ENCODE results near the gene LSR.

LSR gene

DNA sequence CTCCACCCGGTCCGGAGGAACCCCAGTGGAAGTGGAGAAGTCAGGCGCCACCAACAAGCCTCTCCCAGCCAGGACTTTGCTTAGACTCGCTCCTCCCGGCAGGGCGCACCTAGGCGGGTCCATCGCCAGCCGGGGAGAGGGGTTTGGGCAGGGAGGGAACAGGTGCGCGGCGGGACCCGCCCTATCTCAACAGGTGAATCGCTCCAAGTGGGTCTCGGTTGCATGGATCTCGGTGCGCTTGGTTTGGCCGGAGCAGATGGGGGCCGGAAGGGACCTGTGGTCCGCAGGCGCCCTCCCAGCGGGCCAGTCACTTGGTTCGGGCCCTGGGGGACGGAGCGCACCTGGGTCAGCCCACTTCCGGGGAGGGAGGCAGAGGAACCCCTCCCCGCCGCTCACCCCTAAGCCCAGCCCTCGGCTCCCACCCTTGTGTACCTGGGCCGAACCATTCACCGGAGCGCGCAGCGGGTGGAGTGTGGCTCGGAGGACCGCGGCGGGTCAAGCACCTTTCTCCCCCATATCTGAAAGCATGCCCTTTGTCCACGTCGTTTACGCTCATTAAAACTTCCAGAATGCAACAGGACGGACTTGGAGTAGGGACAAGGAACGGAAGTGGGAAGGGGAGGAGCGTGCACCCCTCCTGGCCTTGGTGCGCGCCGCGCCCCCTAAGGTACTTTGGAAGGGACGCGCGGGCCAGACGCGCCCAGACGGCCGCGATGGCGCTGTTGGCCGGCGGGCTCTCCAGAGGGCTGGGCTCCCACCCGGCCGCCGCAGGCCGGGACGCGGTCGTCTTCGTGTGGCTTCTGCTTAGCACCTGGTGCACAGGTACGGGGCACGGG is at the start of gene LSR:
LSR (plus strand) TSS at position 693 of the 836 bp plus-strand sequence; CDS start at position 714, 21 bp downstream.
- no peak for DNase-seq

DNA sequence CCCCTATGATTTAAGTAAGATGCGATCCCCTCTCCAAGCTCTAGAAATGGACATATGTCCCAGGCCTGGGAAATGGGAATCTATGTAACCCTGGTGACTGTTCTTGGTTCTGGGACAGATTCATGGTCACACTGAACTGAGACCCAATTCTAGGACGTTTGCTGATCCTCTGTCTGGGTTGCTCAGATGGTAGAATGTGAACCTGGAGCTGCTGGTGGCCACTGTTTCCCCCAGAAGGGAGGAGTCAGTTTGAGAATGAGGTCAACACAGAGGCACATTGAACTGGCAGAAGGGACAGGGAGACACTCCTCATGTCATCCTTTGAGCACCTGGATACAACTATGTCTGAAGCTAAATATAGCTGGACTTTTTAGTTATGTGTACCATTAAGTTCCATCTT is 49.3 kb upstream of the LSR start:
- DNase-seq, result no peak

DNA sequence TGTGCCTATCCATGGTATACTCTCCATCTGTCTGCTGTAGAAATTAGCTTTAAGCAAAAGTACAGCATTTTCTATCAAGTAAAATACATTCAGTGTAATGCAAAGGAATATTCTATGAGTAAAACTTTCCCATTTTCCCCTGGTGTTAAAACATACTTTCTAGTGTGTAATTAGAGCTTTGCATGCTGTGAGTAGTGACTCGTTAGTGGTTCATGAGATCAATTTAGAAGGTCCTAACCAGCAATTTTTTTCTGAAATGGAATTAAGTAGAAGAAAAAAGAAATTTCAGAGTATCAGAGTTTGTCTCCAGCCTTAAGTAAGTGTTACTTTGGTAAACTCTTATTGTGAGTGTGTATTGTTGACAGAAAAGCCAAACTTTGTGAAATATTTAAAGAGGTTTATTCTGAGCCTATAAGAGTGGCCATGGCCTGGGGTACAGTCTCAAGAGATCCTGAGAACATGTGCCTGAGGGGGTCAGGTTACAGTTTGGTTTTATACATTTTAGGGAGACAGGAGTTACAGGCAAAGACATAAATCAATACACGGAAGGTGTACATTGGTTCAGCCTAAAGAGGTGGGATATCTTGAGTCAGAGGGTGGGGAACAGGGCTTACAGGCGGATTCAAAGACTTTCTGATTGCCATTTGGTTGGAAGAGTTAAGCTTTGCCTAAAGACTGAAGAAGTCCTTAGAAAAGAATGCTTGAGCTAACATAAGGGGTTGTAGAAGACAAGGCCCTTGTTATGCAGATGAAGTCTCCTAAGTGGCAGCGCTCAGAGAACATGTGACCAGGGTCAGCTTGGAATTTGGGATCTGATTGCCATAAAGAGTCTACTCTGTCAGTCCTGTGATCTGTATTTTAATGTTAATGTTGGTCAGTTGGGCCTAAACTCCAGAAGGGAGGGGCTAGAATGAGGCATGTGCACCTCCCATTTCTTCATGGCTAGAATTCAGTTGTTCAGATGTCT is 45.8 kb upstream of the LSR start:
- DNase-seq, result no peak

DNA sequence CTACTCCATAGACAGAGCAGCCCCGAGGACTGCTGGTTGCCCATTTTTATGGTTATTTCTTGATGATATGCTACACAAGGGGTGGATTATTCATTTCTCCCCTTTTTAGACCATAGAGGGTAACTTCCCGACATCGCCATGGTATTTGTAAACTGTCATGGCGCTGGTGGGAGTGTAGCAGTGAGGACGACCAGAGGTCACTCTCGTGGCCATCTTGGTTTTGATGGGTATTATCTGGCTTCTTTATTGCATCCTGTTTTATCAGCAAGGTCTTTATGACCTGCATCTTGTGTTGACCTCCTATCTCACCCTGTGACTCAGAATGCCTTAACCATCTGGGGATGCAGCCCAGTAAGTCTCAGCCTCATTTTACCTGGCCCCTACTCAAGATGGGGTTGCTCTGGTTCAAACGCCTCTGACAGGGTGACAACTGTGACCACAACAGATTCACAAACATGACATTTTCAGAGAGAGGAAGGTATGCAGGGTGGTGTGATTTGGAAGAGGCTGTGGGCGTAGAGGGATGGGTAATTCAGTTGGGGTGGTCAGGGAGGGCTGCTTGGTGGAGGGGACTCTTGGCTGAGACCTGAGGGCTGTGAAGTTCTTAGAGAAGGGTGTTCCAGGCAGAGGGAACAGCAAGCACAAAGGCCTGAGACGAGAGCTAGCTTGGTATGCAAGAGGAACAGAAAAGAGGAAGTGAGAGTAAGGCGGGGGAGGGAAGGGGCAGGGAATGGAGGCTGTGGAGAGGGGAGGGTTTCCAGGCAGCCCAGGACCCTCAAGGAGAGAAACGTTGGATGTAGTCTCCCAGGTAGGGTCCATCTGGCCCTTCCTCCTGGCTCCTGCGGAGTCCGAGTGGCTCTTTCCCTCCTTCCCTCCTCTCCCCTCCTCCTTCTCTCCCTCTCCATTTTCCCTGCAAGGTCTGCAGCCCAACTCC is 43.7 kb upstream of the LSR start:
- DNase-seq, result peak in 1 of 51 donors; percentile 2

GRCh38 chr19:35205733-35206323 is 43.0 kb upstream of the LSR start:
- no peak for DNase-seq

- no peak for DNase-seq
Measured at GRCh38 chr19:35206379-35206778, 42.4 kb upstream of the LSR start.

- no peak for DNase-seq
Measured at GRCh38 chr19:35206855-35207254, 41.9 kb upstream of the LSR start.

GRCh38 chr19:35207391-35207871 is 41.4 kb upstream of the LSR start:
- DNase-seq, result no peak

DNA sequence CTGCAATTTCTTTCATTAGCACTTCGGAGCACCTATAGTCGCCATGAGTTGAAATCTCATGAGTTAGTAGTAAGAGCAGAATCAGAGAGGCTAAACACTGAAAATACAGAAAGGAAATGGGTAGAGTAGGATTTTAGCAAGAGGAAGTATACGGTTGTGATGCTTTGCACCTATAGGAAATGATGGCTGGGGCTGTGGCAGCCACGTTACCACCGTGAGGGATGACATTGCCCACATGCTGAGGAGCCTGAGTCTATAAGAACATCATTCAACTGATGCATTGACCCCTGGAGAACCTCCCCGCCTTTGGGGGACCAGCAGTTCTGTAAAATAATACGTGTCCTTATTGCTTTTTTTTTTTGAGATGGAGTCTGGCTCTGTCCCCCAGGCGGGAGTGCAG is 40.7 kb upstream of the LSR start:
- DNase-seq, result no peak

DNA sequence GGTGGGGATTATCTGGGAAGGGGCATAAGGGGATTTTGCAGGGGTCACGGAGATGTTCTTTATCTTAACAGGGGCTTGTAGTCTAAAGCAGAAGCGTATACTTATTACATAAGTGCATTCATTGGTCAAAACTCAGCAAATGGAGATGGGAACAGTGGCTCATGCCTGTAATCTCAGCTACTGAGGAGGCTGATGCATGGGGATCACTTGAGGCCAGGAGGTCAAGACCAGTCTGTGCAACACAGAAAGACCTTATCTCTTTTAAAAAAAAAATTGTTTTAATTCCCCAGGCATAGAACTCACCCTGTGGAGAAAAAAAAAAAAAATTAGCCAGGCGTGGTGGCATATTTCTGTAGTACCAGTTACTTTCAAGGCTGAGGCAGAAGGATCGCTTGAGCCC is 39.2 kb upstream of the LSR start:
- DNase-seq, result no peak

DNA sequence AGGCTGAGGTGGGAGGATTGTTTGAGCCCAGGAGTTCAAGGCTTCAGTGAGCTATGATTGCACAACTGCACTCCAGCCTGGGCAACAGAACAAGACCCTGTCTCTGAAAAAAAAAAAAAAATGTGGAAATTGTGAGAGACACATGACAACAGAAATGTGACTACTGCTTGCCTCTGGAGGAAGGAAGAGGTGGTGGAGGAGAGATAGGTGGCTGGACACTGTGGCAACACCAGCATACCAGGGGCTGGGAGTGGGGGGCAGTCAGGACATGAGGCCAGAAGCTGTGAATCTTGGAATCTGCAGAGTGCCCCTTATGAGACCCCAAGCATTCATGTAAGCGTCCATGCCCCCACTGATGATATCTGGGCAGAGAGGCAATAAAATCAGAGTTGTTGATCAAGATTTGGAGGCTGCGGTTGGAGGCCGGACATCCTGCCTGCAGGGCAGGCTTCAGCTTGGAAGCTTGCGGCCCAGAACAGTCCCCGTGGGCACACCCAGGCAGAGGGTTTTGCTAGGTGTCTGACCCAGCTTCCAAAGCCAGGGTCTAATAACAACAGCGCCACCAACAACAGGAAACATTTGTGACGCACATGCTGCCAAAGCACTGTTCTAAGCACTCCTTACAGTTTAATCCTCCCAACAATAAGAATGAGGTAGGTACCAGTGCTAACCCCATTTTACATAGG is 37.1 kb upstream of the LSR start:
- DNase-seq, result no peak

- DNase-seq, result no peak
Measured at GRCh38 chr19:35212241-35212640, 36.6 kb upstream of the LSR start.

GRCh38 chr19:35213663-35214632 is 34.9 kb upstream of the LSR start:
- DNase-seq, result peak in 2 of 51 donors; percentile 14

GRCh38 chr19:35214766-35215422 is 33.9 kb upstream of the LSR start:
- no peak for DNase-seq

GRCh38 chr19:35216016-35216832 is 32.6 kb upstream of the LSR start:
- DNase-seq, result no peak

- peak in 3 of 51 donors; percentile 2 to 29 (median 14) for DNase-seq
Measured at GRCh38 chr19:35216833-35217648, 31.8 kb upstream of the LSR start.

GRCh38 chr19:35217649-35217990 is 31.2 kb upstream of the LSR start:
- no peak for DNase-seq

Data from hypothalamus (tissue), 51 donors.